HepG2 (cell line): ENCODE measurements around the gene LIPC. TPM values are rescaled to one million over a fixed set of nuclear protein-coding genes. Genes with fewer than 3 reads are reported as not detected.
A peak's percentile ranks its signal among the peaks of the same experiment; 100 is the strongest.

Source experiments
- CEBPG ChIP-seq: IDR thresholded peaks from 2 replicates; pipeline ENCODE4 v1.6.1; 2016
- GPBP1L1 ChIP-seq: sonication (generic); formaldehyde crosslinking; IDR thresholded peaks from 2 replicates; pipeline ENCODE4 v1.5.0; 2020; ENCODE audit warnings: mild to moderate bottlenecking, missing genetic modification reagents
- IRF2 ChIP-seq: IDR thresholded peaks from 2 replicates; pipeline ENCODE4 v1.6.1; 2018; ENCODE audit warnings: missing genetic modification reagents, missing compliant biosample characterization
- KMT2A ChIP-seq: sonication (generic); formaldehyde crosslinking; IDR thresholded peaks from 2 replicates; pipeline ENCODE4 v1.4.0; 2020; ENCODE audit warnings: missing genetic modification reagents
- MBD4 ChIP-seq: IDR thresholded peaks from 2 replicates; pipeline ENCODE4 v1.6.1; 2012; ENCODE audit warnings: low read length, inconsistent platforms, borderline replicate concordance
- NCOA5 ChIP-seq: sonication (generic); formaldehyde crosslinking; IDR thresholded peaks from 2 replicates; pipeline ENCODE4 v1.4.0; 2020; ENCODE audit warnings: missing genetic modification reagents
- NFRKB ChIP-seq: fragments of 450-650 bp; IDR thresholded peaks from 2 replicates; pipeline ENCODE4 v1.6.1; 2017
- PRPF4 ChIP-seq: fragments of 200-400 bp; formaldehyde crosslinking; IDR thresholded peaks from 2 replicates; pipeline ENCODE4 v1.6.1; 2016; ENCODE audit warnings: low read length, low read depth; ENCODE audit not compliant: poor library complexity, severe bottlenecking
- RELA ChIP-seq: sonication (generic); formaldehyde crosslinking; IDR thresholded peaks from 2 replicates; pipeline ENCODE4 v1.4.0; 2020; ENCODE audit warnings: missing genetic modification reagents
- SIX4 ChIP-seq: sonication (generic); formaldehyde crosslinking; IDR thresholded peaks from 2 replicates; pipeline ENCODE4 v1.4.0; 2020; ENCODE audit warnings: missing genetic modification reagents
- SMAD9 ChIP-seq: sonication (generic); formaldehyde crosslinking; IDR thresholded peaks from 2 replicates; pipeline ENCODE4 v1.5.1; 2020; ENCODE audit warnings: mild to moderate bottlenecking, missing genetic modification reagents
- SRSF9 ChIP-seq: fragments of 200-400 bp; formaldehyde crosslinking; IDR thresholded peaks from 2 replicates; pipeline ENCODE4 v1.6.1; 2018; ENCODE audit warnings: borderline replicate concordance, mild to moderate bottlenecking, low read depth, low read length; ENCODE audit not compliant: insufficient read depth, poor library complexity, severe bottlenecking
- THAP7 ChIP-seq: sonication (generic); formaldehyde crosslinking; IDR thresholded peaks from 2 replicates; pipeline ENCODE4 v1.8.1; 2023; ENCODE audit warnings: mild to moderate bottlenecking, missing genetic modification reagents
- YEATS2 ChIP-seq: sonication (generic); formaldehyde crosslinking; IDR thresholded peaks from 2 replicates; pipeline ENCODE4 v1.4.0; 2020; ENCODE audit warnings: missing genetic modification reagents, borderline replicate concordance
- ZBTB33 ChIP-seq: sonication (generic); formaldehyde crosslinking; IDR thresholded peaks from 2 replicates; pipeline ENCODE4 v1.4.0; 2020; ENCODE audit warnings: missing genetic modification reagents
- ZMYM3 ChIP-seq: sonication (generic); formaldehyde crosslinking; IDR thresholded peaks from 2 replicates; pipeline ENCODE4 v1.5.1; 2020; ENCODE audit warnings: mild to moderate bottlenecking, missing genetic modification reagents
- ZNF124 ChIP-seq: sonication (generic); formaldehyde crosslinking; IDR thresholded peaks from 2 replicates; pipeline ENCODE4 v1.4.0; 2020; ENCODE audit warnings: missing genetic modification reagents
- ZNF333 ChIP-seq: sonication (generic); formaldehyde crosslinking; IDR thresholded peaks from 2 replicates; pipeline ENCODE4 v1.4.0; 2020; ENCODE audit warnings: mild to moderate bottlenecking, missing genetic modification reagents, borderline replicate concordance
- ZNF616 ChIP-seq: sonication (generic); formaldehyde crosslinking; IDR thresholded peaks from 2 replicates; pipeline ENCODE4 v1.5.0; 2020; ENCODE audit warnings: low read depth, mild to moderate bottlenecking, missing genetic modification reagents
- ZNF724P ChIP-seq: sonication (generic); formaldehyde crosslinking; IDR thresholded peaks from 2 replicates; pipeline ENCODE4 v1.8.0; 2022; ENCODE audit warnings: missing genetic modification reagents, borderline replicate concordance
- ZNF766 ChIP-seq: sonication (generic); formaldehyde crosslinking; IDR thresholded peaks from 2 replicates; pipeline ENCODE4 v1.5.0; 2020; ENCODE audit warnings: missing genetic modification reagents, borderline replicate concordance
- polyA plus RNA-seq, 8 experiments: library from polyadenylated mRNA; depleted of rRNA in 3 of 8; stranded (reverse) in 7 of 8; unstranded in 1 of 8; fragments of >200 nt; fragmentation: Illumina TruSeq in 4 of 8; extraction: Trizol in 4 of 8; gene quantifications; 2 replicates each; pipeline versions ENCODE4 v1.2.1 to v1.2.3, GENCODE V29; 2011 to 2016; ENCODE audit warnings: low read depth in 4 of 8, missing spikeins in 1 of 8, mixed read lengths in 1 of 8; ENCODE audit not compliant: insufficient read depth in 1 of 8
- total RNA-seq, 5 experiments: library from RNA; depleted of rRNA; stranded (reverse); fragments of >200 nt; fragmentation: Illumina TruSeq; extraction: Trizol; gene quantifications; 2 replicates each; pipeline ENCODE4 v1.2.3, GENCODE V29; 2016; ENCODE audit warnings: low read depth in 1 of 5
- TF ChIP-seq, protein P1 (sequence below): sonication (generic); formaldehyde crosslinking; IDR thresholded peaks from 2 replicates; pipeline ENCODE4 v1.5.0; 2020; ENCODE audit warnings: mild to moderate bottlenecking, missing genetic modification reagents, borderline replicate concordance
- TF ChIP-seq, protein P2 (sequence below): sonication (generic); formaldehyde crosslinking; IDR thresholded peaks from 2 replicates; pipeline ENCODE4 v1.5.1; 2020; ENCODE audit warnings: missing genetic modification reagents, mild to moderate bottlenecking, borderline replicate concordance

Gene LIPC
- total and polyA plus RNA-seq, 2 of the 13 experiments (the other 11 are each of a cell fraction or from before 2014, with no cell fraction given), result 26.0 to 38.0 TPM

DNA sequence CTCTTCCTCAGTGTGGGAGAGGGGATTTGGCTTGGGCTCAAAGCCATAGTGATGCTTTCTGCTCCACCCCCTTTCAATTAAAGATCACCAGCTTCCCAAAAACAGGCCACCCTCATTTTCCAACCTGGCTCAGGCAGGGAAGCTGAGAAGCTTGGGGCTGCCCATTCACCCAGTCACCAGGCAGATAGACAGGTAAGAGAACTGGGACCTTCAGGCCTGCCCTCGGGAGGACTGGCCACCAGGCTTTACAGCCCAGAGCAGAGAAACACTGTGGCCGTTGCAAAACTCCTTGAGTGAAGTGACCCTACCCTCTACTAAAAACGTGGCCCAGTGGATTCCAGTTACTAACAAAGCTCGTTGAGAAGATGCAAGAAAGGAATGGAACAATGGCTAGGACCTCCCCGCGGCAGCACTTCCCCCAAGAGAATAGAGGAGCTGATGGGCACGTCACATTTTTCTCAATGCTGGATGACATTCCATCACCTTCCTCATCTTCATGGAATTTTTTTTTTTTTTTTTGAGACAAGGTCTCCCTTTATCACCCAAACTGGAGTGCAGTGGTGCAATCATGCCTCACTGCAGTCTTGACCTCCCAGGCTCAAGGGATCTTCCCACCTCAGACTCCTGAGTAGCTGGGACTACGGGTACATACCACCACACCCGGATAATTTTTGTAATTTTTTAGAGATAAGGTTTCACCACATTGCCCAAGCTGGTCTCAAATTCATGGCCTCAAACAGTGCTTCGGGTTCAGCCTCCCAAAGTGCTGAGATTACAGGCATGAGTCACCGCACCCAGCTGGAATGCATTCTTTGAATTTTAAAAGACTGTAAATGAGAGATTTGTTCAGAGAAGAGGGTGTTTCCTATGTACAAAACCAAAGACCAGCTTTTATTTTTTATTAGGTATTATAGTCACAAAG is 37.9 kb downstream of the LIPC start (continued):
- TF ChIP-seq ZNF766 (no peak), NFRKB (no peak), ZNF124 (CRISPR knock-in tag) (no peak), YEATS2 (CRISPR knock-in tag) (no peak), MBD4 (no peak), PRPF4 (no peak), THAP7 (CRISPR knock-in tag) (no peak), SIX4 (CRISPR knock-in tag) (0 out of 2 replicates have a peak, but pooled peaks have one; percentile 35), ZNF724P (no peak), NCOA5 (CRISPR knock-in tag) (no peak), KMT2A (CRISPR knock-in tag) (no peak), IRF2 (CRISPR knock-in tag) (no peak), ZNF333 (CRISPR knock-in tag) (no peak), ZMYM3 (CRISPR knock-in tag) (no peak), RELA (CRISPR knock-in tag) (no peak), ZNF616 (CRISPR knock-in tag) (no peak), CEBPG (CRISPR knock-in tag) (peak; percentile 61), SMAD9 (CRISPR knock-in tag) (no peak), ZBTB33 (CRISPR knock-in tag) (no peak), SRSF9 (no peak), GPBP1L1 (CRISPR knock-in tag) (no peak)
- TF ChIP-seq, protein P1, sequence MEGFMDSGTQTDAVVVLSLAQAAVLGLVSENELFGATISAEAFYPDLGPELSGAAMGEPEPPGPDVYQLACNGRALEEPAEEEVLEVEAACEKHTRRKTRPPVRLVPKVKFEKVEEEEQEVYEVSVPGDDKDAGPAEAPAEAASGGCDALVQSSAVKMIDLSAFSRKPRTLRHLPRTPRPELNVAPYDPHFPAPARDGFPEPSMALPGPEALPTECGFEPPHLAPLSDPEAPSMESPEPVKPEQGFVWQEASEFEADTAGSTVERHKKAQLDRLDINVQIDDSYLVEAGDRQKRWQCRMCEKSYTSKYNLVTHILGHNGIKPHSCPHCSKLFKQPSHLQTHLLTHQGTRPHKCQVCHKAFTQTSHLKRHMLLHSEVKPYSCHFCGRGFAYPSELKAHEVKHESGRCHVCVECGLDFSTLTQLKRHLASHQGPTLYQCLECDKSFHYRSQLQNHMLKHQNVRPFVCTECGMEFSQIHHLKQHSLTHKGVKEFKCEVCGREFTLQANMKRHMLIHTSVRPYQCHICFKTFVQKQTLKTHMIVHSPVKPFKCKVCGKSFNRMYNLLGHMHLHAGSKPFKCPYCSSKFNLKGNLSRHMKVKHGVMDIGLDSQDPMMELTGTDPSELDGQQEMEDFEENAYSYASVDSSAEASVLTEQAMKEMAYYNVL (CRISPR knock-in tag), result no peak
- TF ChIP-seq, protein P2, sequence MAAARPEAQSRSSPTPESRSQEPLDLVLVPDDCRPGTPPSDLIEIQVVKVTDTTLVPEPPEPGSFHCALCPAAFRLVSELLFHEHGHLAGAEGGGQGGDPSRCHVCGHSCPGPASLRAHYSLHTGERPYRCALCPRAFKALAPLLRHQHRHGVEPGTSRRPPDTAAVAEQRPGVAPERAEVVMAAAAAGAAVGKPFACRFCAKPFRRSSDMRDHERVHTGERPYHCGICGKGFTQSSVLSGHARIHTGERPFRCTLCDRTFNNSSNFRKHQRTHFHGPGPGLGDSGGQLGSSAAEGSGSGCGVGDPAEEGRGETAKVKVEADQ, result no peak
